Measurements from ENCODE around the gene SIL1.
A peak's percentile ranks its signal among the peaks of the same experiment; 100 is the strongest.
"Not testable (repeated sequence)": the region's sequence is repeated elsewhere in the genome, so short reads cannot be mapped to it uniquely, and the experiment has no call there.

The SIL1 gene

DNA sequence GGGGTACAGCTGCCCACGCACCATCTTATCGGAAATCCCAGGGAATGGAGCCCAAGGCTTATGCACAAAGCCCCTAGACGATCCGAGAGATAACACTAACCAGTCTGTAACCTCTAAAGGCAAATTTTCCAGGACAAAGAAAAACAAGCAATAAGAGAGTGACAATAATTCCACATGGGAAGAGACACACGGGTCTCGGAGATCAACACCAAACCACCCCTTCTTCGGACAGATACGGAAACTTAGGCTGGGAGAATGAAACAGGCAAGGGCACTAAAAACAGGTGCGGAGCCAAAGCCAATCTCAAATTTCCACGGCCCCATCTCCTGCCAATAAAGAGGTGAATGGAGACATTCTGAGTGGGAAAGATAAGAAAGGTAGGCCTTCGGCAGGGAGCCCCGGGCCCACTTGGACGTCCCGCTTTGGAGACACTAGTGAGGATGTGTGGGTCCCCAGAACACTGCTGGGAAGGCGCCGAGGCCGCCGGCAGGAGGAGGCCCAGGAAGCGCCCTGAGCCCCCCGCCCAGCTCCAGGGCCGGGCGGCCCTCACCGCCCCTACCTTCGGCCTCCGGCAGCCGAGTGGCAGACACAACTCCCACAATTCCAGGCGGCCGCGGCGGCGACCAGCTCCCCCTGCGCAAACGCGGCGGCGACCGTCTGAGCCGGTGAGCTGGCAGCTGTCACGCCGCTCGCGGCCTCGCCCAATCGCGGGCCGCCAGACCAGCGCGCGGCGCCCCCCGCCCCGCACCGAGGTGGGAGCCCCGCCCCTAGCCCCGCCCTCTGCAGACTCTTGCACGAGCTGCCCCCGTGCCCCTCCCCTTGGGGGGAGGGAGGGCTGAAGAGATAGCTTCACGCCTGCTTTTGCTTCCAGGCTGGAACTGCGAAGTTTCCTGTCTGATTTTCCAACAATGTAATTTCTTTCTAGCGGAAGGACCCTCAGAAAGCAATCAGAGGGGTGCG lies at the start of gene SIL1:
Gene SIL1 (minus strand): TSS at position 659 of the 960 bp plus-strand sequence. CDS start 70,525 bp downstream, outside the sequence.
- peak; percentile 95 for DNase-seq

DNA sequence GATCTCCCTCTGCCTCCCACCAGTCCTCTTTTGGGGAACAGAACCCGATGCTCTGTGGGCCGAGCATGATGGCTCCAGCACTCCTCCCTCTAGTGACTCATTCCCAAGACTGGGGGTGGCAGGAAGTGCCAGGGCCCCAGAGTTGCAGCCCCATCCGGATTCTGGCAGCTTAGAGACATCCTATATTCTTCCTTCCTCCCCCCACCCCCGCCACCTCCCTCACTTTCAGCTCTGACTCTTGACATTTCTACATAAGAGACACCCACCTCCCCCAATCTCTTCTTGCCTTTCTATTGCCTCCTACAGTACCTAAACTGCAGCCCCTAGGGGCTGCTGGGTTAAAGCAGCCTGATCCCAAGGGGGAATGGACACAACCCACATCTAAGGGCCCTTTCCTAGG lies 48.2 kb upstream of the SIL1 start:
- peak; percentile 70 for DNase-seq

DNA sequence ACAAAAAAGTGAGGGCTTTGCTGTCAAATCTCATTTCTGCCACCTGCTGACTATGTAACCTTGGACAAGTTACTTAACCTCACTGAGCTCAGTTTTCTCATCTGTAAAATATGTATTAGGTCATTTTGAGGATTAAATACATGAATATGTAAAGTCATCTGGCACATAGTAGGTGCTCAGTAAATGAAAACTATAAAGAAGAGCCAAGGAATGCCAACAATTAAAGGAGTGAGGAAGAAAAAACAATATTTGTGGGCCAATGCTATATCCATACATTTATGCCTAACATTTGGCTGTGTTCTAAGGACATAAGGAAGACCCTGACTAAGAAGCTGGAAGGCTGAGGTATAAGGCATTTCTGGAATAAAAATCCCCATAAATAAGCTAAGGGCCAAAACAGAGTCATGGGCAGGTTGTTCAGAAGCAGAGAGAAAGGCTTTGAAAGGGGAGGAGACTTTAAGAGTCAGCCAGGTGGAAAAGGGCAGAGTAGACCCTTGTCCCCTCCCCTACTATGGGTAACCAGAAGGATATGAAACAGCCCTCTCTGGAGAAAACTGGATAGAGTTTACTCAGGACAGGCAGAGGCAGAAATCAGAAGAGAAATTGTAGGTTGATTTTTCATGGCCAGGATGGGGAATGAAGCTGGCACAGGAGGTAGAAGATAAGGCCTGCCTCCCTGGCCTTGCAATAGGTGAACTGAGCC lies 47.6 kb upstream of the SIL1 start:
- DNase-seq = no peak

DNA sequence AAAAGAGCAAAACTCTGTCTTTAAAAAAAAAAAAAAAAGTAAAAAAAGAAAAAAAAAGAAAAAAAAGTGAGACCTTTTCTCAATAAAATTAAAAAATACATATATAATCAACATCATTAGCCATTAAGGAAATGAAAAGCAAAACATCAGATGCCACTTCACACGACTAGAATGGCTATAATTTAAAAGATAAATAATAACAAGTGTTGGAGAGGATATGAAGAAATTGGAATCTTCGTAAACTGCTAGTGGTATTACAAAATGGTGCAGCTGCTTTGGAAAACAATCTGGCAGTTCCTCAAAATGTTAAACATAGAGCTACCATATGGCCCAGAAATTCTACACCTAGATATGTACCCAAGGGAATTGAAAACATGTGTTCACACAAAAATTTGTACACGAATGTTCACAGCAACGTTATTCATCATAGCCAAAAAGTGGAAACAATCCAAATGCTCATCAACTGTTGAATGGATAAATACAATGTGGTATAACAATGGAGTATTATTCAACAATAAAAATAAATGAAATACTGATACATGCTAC lies 45.3 kb upstream of the SIL1 start:
- no peak for DNase-seq

DNA sequence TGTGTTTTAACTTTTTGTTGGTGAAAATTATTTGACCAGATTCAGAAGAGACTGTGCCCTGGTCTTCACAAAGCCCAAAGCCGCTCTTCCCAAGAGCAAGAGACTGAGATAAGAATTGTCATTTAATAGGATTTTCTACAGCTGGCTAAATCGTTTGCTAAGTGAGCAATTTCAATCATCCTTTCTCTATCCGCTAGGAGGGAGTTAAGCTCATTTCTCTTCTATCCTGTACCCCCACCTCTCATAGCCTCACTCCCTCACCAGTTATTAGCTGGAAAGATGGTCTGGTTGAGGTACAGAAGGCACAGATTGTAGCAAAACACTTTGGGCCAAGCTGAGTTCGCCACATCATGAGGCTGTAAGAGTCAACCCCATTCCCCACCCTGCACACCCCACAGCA lies 43.0 kb upstream of the SIL1 start:
- DNase-seq = no peak

DNA sequence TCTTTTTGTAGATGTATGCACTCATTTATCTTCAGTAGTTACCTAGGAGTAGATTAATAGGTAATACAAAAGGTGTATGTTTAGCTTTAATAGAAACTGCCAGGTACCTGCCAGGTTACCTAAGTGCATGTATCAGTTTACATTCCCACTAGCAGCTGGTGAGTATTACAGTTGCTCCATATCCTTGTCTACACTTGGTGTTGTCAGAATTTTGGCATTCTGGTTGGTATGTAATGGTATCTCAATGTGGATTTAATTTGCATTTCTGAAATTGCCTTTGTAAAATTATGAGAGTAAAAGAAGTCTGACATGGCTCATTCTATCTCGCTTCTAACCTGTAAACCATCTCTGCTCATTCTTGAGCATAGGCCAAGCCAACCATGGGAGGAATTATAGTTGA lies 38.3 kb upstream of the SIL1 start:
- no peak for DNase-seq

DNA sequence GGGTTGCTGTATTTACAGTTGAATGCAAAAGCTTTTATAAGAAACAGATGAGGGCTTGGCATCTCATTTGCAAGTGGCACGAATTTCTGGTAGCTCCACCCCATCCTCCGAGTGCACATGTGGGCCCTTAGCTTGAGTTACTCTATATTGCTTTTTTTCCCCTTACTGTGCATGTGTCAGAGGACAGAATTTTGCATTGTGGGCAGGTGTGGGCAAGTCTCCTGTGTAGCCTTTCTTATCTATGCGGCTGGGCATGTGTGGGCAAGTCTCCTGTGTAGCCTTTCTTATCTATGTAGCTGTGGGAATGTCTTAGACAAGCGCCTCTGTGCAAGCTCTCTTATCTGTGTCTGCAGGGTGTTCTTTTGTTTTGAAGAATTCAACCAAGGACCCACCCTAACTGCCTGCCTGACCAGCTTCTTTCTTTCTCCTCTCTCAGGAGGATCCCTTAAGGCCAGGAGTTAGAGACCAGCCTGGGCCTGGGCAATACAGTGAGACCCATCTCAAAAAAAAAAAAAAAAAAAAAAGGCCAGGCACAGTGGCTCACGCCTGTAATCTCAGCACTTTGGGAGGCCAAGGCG lies 34.1 kb upstream of the SIL1 start:
- no peak for DNase-seq

DNA sequence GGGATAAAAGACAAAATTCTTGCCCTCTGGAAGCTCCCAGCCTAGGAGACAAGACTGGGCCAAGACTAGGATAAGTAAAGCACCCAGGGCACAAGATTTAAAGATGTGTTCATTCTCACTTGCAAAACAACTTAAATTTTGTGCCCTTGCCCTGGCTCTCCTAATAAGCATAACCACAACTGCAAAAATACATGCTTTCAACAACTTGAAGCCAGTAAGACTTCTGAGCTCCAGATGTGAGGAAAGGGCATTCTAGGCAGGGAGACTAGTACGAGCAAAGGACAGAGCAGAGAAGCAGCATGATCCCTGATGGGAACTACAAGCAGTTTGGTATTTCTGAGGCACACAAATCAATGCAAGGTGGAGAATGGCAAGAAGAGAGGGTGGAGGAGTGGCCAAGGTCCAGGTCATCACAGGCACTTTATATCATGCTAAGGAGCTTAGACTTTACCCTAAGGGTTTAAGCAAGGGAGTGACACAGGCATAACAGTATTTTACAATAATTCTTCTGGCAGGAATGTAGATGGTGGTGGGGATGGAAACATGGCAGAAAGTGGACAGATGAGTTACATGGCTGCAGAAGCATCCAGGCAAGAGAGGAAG lies 30.1 kb upstream of the SIL1 start:
- no peak for DNase-seq

DNA sequence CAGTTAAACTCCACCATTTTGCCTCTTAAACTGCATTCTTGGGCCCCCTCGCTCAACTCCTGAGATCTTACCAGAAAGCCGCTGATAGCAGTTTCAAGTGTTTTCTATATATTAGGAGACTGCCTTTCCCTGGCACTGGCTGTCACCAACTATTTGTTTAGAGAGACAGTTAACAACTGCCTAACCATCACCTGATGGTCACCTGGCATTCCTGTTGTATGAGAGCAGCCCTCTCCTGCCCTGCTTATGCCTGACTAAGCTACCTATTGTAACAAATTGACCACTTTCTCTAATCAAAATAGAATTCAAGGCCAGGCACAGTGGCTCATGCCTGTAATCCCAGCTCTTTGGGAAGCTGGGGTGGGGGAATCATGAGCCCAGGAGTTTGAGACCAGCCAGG lies 28.0 kb upstream of the SIL1 start:
- no peak for DNase-seq

DNA sequence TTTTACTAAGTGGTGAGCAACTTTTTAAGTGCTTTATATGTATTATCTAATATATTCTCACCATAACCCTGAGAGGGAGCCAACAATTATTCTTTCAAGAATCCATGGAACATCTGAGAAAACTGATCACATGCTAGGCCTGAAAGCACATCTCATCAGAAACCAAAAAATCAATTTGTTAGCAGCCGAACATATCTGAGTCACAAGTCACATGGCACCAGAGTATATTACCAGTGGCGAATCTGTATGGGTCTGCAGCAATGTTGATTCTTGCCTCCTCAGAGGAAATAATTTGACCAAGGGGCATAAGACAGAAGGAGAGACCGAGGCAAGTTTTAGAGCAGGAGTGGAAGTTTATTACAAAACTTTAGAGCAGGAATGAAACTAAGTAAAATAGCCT lies 25.3 kb upstream of the SIL1 start:
- DNase-seq = no peak

DNA sequence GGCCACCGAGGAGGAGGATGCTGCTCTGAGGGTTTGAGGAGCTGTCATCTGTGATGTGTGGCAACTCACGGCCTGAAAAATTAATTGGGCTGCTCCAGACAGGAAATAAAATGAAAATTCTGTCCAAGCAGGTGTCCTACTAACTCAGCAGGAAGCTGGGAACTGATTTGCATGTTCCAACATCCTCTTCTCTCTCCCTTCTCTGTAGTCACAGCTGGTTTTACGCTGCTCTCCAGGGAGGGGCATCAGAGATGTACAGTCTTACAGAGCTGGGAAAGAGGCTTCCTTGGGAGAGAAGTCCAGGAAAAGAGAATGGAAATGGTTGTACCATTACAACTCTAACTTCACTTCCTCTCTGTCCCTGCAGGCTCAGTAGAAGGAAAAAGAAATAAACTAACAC lies 24.2 kb upstream of the SIL1 start:
- DNase-seq = no peak

DNA sequence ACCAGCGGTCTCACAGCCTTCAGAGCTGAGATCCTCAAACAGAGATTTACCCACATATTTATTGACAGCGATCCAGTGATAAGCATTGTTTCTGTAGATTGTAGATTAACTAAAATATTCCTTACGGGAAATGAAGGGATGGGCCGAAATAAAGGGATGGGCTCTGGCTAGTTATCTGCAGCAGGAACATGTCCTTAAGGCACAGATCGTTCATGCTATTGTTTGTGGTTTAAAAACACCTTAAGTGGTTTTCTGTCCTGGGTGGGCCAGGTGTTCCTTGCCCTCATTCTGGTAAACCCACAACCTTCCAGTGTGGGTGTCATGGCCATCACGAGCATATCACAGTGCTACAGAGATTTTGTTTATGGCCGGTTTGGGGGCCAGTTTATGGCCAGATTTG lies 19.9 kb upstream of the SIL1 start:
- not testable (repeated sequence) for DNase-seq

DNA sequence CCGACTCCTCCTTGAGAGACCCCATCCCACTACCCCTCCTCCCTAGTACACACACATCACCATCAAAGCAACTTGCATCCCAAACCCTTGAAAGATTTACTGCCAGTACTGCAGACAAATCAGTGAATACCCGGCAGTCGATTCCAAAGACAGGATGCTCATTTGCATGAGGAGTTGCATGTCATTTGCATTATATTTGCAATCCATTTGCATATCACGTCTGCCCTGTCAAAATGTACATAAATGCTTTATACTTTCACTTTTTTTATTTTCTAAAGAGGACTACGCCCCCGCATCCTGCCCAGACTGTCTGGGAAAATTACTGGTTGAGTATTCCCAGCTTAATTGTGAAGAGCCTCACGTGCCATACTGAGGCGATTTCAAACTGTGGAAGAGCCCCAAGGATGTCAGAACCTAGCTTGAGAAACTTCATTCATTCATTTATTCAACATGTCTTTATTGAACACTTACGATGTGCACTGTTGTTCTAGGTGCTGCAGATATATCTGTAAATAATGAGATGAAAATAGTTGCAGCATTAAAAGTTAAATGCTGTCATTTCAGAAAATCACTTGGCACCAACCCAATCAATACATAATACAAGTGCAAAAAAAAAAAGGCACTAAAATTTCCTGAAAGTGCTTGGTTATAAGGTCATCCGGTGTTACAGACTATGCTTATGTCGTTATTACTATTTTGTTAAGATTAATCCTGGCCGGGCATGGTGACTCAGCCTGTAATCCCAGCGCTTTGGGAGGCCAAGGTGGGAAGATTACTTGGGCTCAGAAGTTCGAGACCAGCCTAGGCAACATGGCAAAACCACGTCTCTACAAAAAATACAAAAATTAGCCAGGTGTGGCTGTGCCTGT lies 17.2 kb upstream of the SIL1 start:
- no peak for DNase-seq

DNA sequence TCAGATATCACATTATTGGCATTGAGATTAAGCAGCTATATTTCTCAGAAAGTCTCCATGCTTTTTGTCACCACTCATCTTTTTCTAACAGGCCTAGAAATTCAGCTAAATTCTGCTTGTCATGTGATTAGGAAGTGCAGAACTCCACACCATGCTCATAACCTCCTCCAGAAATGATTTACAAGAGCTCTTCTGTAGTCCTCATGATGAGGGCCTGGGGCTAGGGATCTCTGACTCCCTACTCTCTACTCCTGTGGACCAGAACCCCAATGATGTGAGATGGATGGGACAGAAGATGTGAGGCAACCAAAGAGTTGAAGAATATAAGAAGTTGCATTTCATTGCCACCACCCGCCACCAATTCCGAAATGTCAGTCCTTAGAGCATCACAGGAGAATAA lies 16.5 kb upstream of the SIL1 start:
- DNase-seq = no peak

DNA sequence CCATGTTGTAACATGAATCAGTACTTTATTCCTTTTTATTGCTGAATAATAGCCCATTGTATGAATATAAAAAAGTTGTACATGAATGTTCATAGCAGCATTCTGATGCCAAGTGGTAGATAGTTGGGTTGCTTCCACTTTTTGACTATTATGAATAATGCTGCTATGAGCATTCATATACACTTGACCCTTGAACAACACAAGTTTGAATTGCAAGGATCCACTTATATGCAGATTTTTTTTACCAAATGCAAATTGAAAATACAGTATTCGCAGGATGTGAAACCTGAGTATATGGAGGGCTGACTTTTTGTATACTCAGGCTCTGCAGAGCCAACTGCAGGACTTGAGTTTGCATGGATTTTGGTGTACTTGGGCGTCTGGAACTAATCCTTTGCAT lies 14.7 kb upstream of the SIL1 start:
- DNase-seq = no peak

DNA sequence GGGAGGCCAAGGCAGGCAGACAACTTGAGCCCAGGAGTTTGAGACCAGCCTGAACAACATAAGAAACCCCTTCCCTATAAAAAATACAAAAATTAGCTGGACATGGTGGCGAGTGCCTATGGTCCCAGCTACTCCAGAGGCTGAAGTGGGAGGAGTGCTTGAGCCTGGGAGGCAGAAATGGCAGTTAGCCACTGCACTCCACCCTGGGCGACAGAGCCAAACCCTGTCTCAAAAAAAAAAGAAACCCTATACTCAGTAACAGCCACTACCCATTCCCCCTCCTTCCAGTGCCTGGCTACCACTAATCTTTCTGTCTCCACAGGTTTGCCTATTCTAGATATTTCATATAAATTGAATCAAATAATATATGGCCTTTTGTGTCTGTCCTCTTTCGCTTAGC lies 14.3 kb upstream of the SIL1 start:
- DNase-seq = no peak

DNA sequence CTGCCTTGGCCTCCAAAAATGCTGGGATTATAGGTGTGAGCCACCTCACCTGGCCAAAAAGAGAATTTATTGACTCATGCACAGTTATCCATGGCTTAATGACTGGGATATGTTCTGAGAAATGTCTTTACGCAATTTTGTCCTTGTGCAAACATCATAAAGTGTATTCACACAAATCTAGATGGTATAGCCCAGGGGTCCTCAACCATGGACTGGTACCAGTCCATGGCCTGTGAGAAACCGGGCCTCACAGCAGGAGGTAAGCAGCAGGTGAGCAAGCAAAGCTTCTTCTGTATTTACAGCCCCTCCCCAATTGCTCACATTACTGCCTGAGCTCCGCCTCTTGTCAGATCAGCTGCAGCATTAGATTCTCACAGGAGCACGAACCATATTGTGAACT lies 12.4 kb upstream of the SIL1 start:
- no peak for DNase-seq

DNA sequence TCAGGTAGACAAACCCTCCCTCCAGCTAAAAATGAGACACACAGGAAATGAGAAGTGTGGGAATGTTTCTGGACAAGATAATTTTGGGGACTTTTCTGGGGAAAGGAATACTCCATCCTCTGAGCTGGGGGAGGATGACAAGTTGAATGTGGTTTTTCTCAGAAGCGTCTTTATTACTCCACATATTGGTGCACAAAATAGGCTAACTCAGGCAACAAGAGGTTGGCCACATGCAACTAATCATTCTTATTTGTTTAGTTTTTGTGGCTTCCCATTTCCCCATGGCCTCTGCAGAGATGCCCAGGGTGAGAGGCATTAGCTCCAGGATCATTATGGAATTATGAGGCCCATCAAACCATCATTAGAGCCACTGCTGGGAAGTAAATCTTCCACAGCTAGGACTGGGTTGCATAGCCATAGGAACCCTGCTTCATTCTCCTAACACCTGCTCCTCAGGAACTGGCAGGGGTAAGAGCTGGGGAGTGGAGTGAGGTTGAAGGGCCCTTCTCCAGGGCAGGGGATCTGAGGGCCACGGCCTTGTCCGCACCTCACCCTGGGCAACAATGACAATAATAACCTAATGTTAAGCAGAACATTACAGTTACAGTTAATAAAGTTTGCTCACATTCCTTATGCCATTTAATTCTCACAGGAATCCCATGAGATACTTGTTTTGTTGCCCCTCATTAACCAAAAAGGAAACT lies 9.3 kb upstream of the SIL1 start:
- no peak for DNase-seq

DNA sequence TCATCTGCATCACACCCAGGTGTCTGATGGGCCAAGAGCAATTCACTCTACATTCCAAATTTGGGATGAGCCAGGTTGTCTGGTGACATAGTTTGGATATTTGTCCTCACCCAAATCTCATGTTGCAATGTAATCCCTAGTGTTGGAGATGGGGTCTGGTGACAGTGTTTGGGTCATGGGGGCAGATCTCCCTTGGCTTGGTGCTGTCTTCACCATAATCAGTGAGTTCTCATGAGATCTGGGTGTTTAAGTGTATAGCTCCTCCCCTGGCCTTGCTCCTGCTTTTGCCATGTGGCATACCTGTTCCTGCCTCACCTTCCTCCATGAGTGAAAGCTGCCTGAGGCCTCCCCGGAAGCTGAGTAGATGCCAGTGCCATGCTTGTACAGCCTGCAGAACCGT lies 7.4 kb upstream of the SIL1 start:
- no peak for DNase-seq

DNA sequence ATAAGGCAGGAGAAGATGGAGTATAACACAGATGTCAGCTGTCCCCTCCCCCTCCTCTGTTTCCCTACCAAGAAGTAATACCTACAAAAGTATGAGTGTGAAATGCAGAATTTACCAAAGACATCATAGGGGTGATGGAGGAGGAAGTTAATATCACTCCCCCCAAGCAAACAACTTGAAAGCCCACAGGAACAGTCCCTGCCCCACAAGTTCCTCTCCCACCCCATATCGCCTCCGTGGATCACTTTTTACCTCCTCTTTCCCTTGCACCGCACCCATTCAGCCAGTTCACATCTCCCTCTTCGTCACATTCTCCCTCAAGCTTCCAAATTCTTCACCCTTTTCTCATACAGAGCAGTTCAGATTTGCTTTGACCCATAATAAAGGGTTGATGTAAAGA lies 7.0 kb upstream of the SIL1 start:
- DNase-seq = no peak

DNA sequence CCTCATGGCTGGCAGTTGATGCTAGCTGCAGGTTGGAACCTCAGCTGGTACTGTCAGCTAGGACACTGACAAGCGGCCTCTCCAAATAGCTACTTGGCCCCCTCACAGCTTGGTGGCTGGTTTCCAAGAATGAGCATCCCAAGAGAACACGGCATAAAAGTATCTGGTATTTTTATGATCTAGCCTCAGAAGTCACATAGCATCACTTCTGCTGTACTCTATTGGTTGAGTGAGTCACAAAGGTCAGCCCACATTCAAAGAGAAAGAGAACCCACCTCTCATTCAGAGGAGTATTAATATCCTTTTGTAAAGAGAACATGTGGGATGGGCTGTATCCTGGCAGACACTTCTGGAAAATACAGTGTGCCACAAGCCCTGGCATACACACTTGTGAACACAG lies 6.0 kb upstream of the SIL1 start:
- DNase-seq = no peak

DNA sequence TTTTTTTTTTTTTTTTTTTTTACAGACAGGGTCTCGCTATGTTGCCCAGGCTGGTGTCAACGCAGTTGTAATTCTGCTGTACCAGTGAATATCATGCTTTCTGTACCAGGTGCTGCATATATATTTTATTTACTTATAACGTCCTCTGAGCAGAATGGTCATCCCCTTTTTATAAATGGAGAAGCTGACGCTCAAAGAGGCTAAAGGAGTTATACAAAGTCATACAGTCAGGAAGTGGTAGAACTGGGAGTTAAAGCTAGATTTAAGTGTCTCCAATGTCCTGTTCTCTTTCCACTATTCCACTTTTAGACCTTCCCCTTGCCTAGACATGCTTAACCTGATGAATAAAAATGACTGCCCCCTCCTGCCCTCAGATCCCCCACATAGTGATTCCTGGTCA lies 1.2 kb upstream of the SIL1 start:
- DNase-seq = no peak

All from stimulated activated CD4-positive, alpha-beta T cell treated with anti-CD3 and anti-CD28 coated beads, Interleukin-4, amount 100 ng/mL, for 24 hours (primary cell).